PFSK-1 (cell line): ENCODE results near the gene DNAJC10.

ENCODE experiments used
- FOXP2 ChIP-seq: optimal IDR thresholded peaks from 2 replicates; pipeline ENCODE3; 2011; ENCODE audit warnings: borderline replicate concordance, control low read depth, inconsistent platforms; ENCODE audit not compliant: insufficient read depth; ENCODE audit errors: extremely low read length, extremely low read depth
- POLR2AphosphoS5 ChIP-seq: IDR thresholded peaks from 2 replicates; pipeline ENCODE4 v1.6.1; 2012; ENCODE audit warnings: low read depth, mild to moderate bottlenecking, control low read depth, low read length, moderate library complexity
- REST ChIP-seq, 2 experiments: IDR thresholded peaks; 2 replicates each; pipeline versions ENCODE4 v1.6.1 to v1.8.0; 2011 to 2012; ENCODE audit warnings: low read depth in 2 of 2, low read length in 2 of 2, control low read depth in 1 of 2, inconsistent platforms in 1 of 2, mild to moderate bottlenecking in 1 of 2, moderate library complexity in 1 of 2; ENCODE audit not compliant: insufficient read depth in 1 of 2
- SIN3A ChIP-seq: IDR thresholded peaks from 2 replicates; pipeline ENCODE4 v1.6.1; 2012; ENCODE audit warnings: mild to moderate bottlenecking, low read length, moderate library complexity, borderline replicate concordance; ENCODE audit not compliant: insufficient read depth
- TAF1 ChIP-seq: IDR thresholded peaks from 2 replicates; pipeline ENCODE4 v1.6.1; 2012; ENCODE audit warnings: low read length, control low read depth, borderline replicate concordance; ENCODE audit not compliant: insufficient read depth

The DNAJC10 gene

GRCh38 chr2:182818501-182818900 lies 102.4 kb downstream of the DNAJC10 start:
- TF ChIP-seq REST (IDR thresholded peaks at IDR 0.05; ENCODE audit: insufficient read depth in 1 of 2, low read depth in 2 of 2, low read length in 2 of 2) (no peak), FOXP2 (no peak), TAF1 (no peak), POLR2AphosphoS5 (no peak), SIN3A (no peak)

GRCh38 chr2:182818925-182819324 lies 102.9 kb downstream of the DNAJC10 start:
- TF ChIP-seq POLR2AphosphoS5 (no peak), REST (IDR thresholded peaks at IDR 0.05; ENCODE audit: insufficient read depth in 1 of 2, low read depth in 2 of 2, low read length in 2 of 2) (no peak), SIN3A (no peak), TAF1 (no peak), FOXP2 (no peak)

GRCh38 chr2:182819412-182819811 lies 103.4 kb downstream of the DNAJC10 start:
- TF ChIP-seq TAF1 (no peak), REST (IDR thresholded peaks at IDR 0.05; ENCODE audit: insufficient read depth in 1 of 2, low read depth in 2 of 2, low read length in 2 of 2) (no peak), SIN3A (no peak), FOXP2 (no peak), POLR2AphosphoS5 (no peak)

DNA sequence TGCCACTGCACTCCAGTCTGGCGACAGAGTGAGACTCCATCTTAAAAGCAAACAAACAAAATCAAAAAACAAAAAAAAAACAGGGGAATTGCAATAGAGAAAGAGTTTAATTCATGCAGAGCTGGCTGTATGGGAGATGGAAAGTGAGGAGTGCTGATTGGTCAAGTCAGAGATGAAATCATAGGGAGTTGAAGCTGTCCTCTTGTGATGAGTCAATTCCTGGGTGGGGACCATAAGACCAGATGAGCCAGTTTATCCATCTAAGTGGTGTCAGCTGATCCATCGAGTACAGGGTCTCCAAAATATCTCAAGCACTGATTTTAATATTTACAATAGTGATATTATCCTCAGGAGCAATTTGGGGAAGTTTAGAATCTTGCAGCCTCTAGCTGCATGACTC lies 105.1 kb downstream of the DNAJC10 start:
- TF ChIP-seq TAF1 = no peak
- TF ChIP-seq FOXP2 = no peak
- no peak for TF ChIP-seq POLR2AphosphoS5
- TF ChIP-seq SIN3A = no peak
- TF ChIP-seq REST (IDR thresholded peaks at IDR 0.05; ENCODE audit: insufficient read depth in 1 of 2, low read depth in 2 of 2, low read length in 2 of 2) = no peak

- TF ChIP-seq REST (IDR thresholded peaks at IDR 0.05; ENCODE audit: insufficient read depth in 1 of 2, low read depth in 2 of 2, low read length in 2 of 2) (no peak), SIN3A (no peak), FOXP2 (no peak), POLR2AphosphoS5 (no peak), TAF1 (no peak)
Measured at GRCh38 chr2:182822733-182823132, 106.7 kb downstream of the DNAJC10 start.
